HEK293T (cell line): ENCODE results near the gene SAFB2.

Experiments
- HDGF ChIP-seq: fragments of 450-650 bp; IDR thresholded peaks from 2 replicates; pipeline ENCODE4 v1.6.1; 2017; ENCODE audit warnings: antibody characterized with exemption, borderline replicate concordance
- TARDBP ChIP-seq: fragments of 450-650 bp; IDR thresholded peaks from 2 replicates; pipeline ENCODE4 v1.6.1; 2016

DNA sequence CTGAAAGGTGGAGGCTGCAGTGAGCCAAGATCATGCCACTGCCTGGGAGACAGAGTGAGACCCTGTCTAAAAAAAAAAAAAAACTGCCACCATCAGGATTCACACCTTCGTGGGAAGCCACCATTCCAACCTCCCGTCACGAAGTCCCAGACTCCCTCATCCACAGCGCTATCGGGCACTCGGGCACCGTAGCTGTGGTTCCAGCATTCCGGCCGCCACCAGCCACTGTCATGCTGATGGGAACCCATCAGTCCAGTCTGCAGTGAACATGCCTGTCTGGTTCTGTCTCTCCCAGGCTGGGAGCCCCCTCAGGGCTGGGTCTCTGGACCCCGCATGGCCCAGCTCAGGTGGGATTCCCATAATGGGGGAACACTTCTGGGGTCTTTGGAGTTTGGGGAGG lies 82.4 kb downstream of the SAFB2 start:
- TF ChIP-seq HDGF: no peak
- TF ChIP-seq TARDBP: no peak
